Caco-2 (cell line): ENCODE results near the gene OMA1. TPM values are rescaled to one million over a fixed set of nuclear protein-coding genes. Genes with fewer than 3 reads are reported as not detected.
A peak's percentile ranks its signal among the peaks of the same experiment; 100 is the strongest.

Experiments used
- BruUV-seq: library from RNA; stranded (reverse); fragments of 400-500 nt; replicated peaks from 2 replicates; lab custom pipeline; 2021; lab: Mats Ljungman, UMichigan
- CTCF ChIA-PET: fragments of 300-600 bp; sonication (Branson Sonifier 250); formaldehyde crosslinking; loops from one replicate; lab custom pipeline; 2022; ENCODE audit warnings: antibody characterized with exemption; lab: Charles Lee
- POLR2A ChIA-PET: fragments of 300-600 bp; sonication (Branson Sonifier 250); formaldehyde crosslinking; loops from one replicate; lab custom pipeline; 2022; ENCODE audit warnings: antibody characterized with exemption; lab: Charles Lee
- DNase-seq, 2 experiments: peaks; one replicate each; pipeline versions ENCODE4 v3.0.0 to v3.0.0-alpha.2; 2020 to 2022
- H3K27me3 ChIP-seq: replicated peaks from 2 replicates; pipeline ENCODE4 v1.6.0; 2011; ENCODE audit warnings: low read length; ENCODE audit not compliant: control insufficient read depth, insufficient read depth
- H3K36me3 ChIP-seq: 2 replicates; pipeline ENCODE4 v1.5.1; 2011; ENCODE audit warnings: low read length; ENCODE audit not compliant: control insufficient read depth, insufficient read depth
- H3K4me1 ChIP-seq: fragments of 250-450 bp; sonication (Bioruptor Pico); 2 replicates; pipeline ENCODE4 v1.5.1; 2020; ENCODE audit warnings: mild to moderate bottlenecking
- H3K4me3 ChIP-seq: 2 replicates; pipeline ENCODE4 v1.5.1; 2011; ENCODE audit warnings: low read depth, mild to moderate bottlenecking, control low read depth, low read length
- H3K9me3 ChIP-seq: fragments of 250-450 bp; sonication (Bioruptor Pico); 2 replicates; pipeline ENCODE4 v1.5.1; 2020; ENCODE audit warnings: mild to moderate bottlenecking, moderate library complexity
- H3K27ac Mint-ChIP-seq: one replicate; pipeline ENCODE4 v1.8.0; 2022; ENCODE audit warnings: mixed read lengths; ENCODE audit not compliant: unreplicated experiment
- H3K27me3 Mint-ChIP-seq: one replicate; pipeline ENCODE4 v1.8.0; 2022; ENCODE audit warnings: mixed read lengths; ENCODE audit not compliant: insufficient read depth, unreplicated experiment
- H3K36me3 Mint-ChIP-seq: one replicate; pipeline ENCODE4 v1.8.0; 2022; ENCODE audit warnings: mild to moderate bottlenecking, mixed read lengths; ENCODE audit not compliant: insufficient read depth, unreplicated experiment
- H3K4me1 Mint-ChIP-seq: one replicate; pipeline ENCODE4 v1.8.0; 2022; ENCODE audit warnings: low read depth, mixed read lengths; ENCODE audit not compliant: unreplicated experiment
- H3K4me3 Mint-ChIP-seq: one replicate; pipeline ENCODE4 v1.8.0; 2022; ENCODE audit warnings: mild to moderate bottlenecking, moderate library complexity, mixed read lengths; ENCODE audit not compliant: unreplicated experiment
- H3K9me3 Mint-ChIP-seq: one replicate; pipeline ENCODE4 v1.8.0; 2022; ENCODE audit warnings: mixed read lengths; ENCODE audit not compliant: unreplicated experiment
- CTCF ChIP-seq, 2 experiments: fragments of 200-600 bp in 1 of 2; IDR thresholded peaks; 1 replicate in 1 of 2; 2 replicates in 1 of 2; pipeline versions ENCODE4 v1.5.1 to v1.8.0; 2011 to 2022; ENCODE audit warnings: antibody characterized with exemption in 1 of 2, control low read depth in 1 of 2, inconsistent platforms in 1 of 2, low read depth in 1 of 2, low read length in 1 of 2, mild to moderate bottlenecking in 1 of 2, moderate library complexity in 1 of 2; ENCODE audit not compliant: insufficient read depth in 1 of 2, severe bottlenecking in 1 of 2, unreplicated experiment in 1 of 2
- intact Hi-C: fragments of 100-400 bp; cut with micrococcal nuclease; formaldehyde crosslinking; loops from one replicate; pipeline ENCODE4 v1.10.0; 2022; ENCODE audit not compliant: unreplicated experiment
- total RNA-seq: library from RNA; stranded (reverse); gene quantifications from 2 replicates; pipeline ENCODE4 v1.2.3, GENCODE V29; 2022

Gene OMA1
- total RNA-seq, 1 experiment from 2014 or later, result 6.9 TPM

DNA sequence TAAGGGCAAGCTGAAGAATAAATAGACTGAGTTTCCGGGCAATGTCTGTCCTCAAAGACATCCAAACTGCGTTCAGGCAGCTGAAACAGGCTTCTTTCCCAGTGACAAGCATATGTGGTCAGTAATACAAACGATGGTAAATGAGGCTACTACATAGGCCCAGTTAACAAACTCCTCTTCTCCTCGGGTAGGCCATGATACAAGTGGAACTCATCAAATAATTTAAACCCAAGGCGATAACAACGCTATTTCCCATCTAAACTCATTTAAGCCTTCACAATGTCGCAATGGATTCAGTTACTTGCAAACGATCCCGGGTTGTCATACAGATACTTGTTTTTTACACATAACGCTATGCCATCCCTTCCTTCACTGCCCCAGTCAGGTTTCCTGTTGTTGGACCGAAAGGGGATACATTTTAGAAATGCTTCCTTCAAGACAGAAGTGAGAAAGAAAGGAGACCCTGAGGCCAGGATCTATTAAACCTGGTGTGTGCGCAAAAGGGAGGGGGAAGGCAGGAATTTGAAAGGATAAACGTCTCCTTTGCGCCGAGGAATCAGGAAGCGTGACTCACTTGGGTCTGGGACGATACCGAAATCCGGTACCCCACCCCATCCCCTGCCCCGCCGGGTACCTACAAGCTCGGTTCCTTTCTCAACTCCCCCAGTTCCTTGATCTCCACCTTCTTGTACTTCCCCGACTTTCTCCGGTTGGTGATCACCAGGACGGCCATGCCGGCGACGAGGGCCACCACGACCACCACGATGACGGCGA lies 29.2 kb upstream of the OMA1 start:
- BruUV-seq, result TSS peak; percentile 87
- peak overlapping the region; percentile 63 for H3K27ac Mint-ChIP-seq
- POLR2A ChIA-PET, result interaction anchor here (0.5 to 0.7 kb wide), 2 partner anchors 13 to 45 kb away, joined by 3 to 4 read pairs; no protein-coding TSS in a partner anchor
- H3K27me3 ChIP-seq, result no peaks in the 10 kb centered on the region
- no peaks in the 10 kb centered on the region for H3K36me3 ChIP-seq
- intact Hi-C loops, result loop anchor here (1.0 to 2.0 kb wide), 2 partner anchors 29 to 77 kb away; partner anchors contain the start of gene OMA1
- H3K4me1 ChIP-seq, result peaks cover 7% of the 10 kb centered on the region; the same call in 1 of the 2 replicates
- no peaks in the 10 kb centered on the region for H3K9me3 ChIP-seq
- peaks cover 27% of the 10 kb centered on the region for H3K36me3 Mint-ChIP-seq
- no peaks in the 10 kb centered on the region for H3K9me3 Mint-ChIP-seq
- peak overlapping the region; percentile 85 for H3K4me3 Mint-ChIP-seq
- TF ChIP-seq CTCF (IDR thresholded peaks at IDR 0.05; ENCODE audit: insufficient read depth in 1 of 2, low read depth in 1 of 2, low read length in 1 of 2, severe bottlenecking in 1 of 2, unreplicated experiment in 1 of 2), result no peak
- DNase-seq, result no peak
- no peaks in the 10 kb centered on the region for H3K27me3 Mint-ChIP-seq
- CTCF ChIA-PET, result interaction anchor here (1.1 kb wide), 1 partner anchor 77 kb away, joined by 3 read pairs; no protein-coding TSS in a partner anchor
- H3K4me1 Mint-ChIP-seq, result no peaks in the 10 kb centered on the region
- H3K4me3 ChIP-seq, result peak overlapping the region; percentile 66

- Mint-ChIP-seq H3K9me3 (no peaks in the 10 kb centered on the region), H3K4me1 (peaks cover 7% of the 10 kb centered on the region), H3K36me3 (peaks cover 27% of the 10 kb centered on the region), H3K27me3 (no peaks in the 10 kb centered on the region), H3K4me3 (peak overlapping the region; percentile 85), H3K27ac (no peak overlapping the region)
- intact Hi-C loops, result no loop called here
- no peaks in the 10 kb centered on the region for H3K36me3 ChIP-seq
- no peak for DNase-seq
- ChIA-PET CTCF (no interaction called here), POLR2A (interaction anchor here (0.5 kb wide), 1 partner anchor 14 kb away, joined by 3 read pairs; no protein-coding TSS in a partner anchor)
- H3K27me3 ChIP-seq, result no peaks in the 10 kb centered on the region
- H3K9me3 ChIP-seq, result no peaks in the 10 kb centered on the region
- no TSS peak for BruUV-seq
- H3K4me3 ChIP-seq, result no peak overlapping the region
- peaks cover 7% of the 10 kb centered on the region; the same call in 1 of the 2 replicates for H3K4me1 ChIP-seq
- no peak for TF ChIP-seq CTCF (IDR thresholded peaks at IDR 0.05; ENCODE audit: insufficient read depth in 1 of 2, low read depth in 1 of 2, low read length in 1 of 2, severe bottlenecking in 1 of 2, unreplicated experiment in 1 of 2)
Observed at GRCh38 chr1:58574816-58575215, 28.3 kb upstream of the OMA1 start.

GRCh38 chr1:58573705-58574591 lies 27.4 kb upstream of the OMA1 start:
- BruUV-seq, result no TSS peak
- peaks cover 7% of the 10 kb centered on the region for H3K4me1 Mint-ChIP-seq
- no peak overlapping the region for H3K4me3 ChIP-seq
- no peaks in the 10 kb centered on the region for H3K27me3 Mint-ChIP-seq
- H3K36me3 ChIP-seq, result no peaks in the 10 kb centered on the region
- peak overlapping the region; percentile 61 for H3K4me3 Mint-ChIP-seq
- no peaks in the 10 kb centered on the region for H3K9me3 ChIP-seq
- no peaks in the 10 kb centered on the region for H3K9me3 Mint-ChIP-seq
- ChIA-PET POLR2A (no interaction called here), CTCF (no interaction called here)
- no peak for TF ChIP-seq CTCF (IDR thresholded peaks at IDR 0.05; ENCODE audit: insufficient read depth in 1 of 2, low read depth in 1 of 2, low read length in 1 of 2, severe bottlenecking in 1 of 2, unreplicated experiment in 1 of 2)
- peaks cover 7% of the 10 kb centered on the region; the same call in 1 of the 2 replicates for H3K4me1 ChIP-seq
- no peaks in the 10 kb centered on the region for H3K27me3 ChIP-seq
- peaks cover 27% of the 10 kb centered on the region for H3K36me3 Mint-ChIP-seq
- intact Hi-C loops, result no loop called here
- no peak overlapping the region for H3K27ac Mint-ChIP-seq
- no peak for DNase-seq
